A172 (cell line): ENCODE measurements around the gene NFIL3. TPM values are rescaled to one million over a fixed set of nuclear protein-coding genes. Genes with fewer than 3 reads are reported as not detected.

Experiments
- DNase-seq: peaks from one replicate; pipeline ENCODE4 v3.0.0-alpha.2; 2015; ENCODE audit warnings: low spot score
- total RNA-seq: library from RNA; depleted of rRNA; stranded (reverse); fragments of >200 nt; shearing (Covaris generic); gene quantifications from 2 replicates; pipeline ENCODE4 v1.2.3, GENCODE V29; 2014

The NFIL3 gene
- total RNA-seq, 1 experiment from 2014 or later: 4.6 TPM

- DNase-seq: peak; percentile 63
Observed at GRCh38 chr9:91422758-91423711, 597 bp downstream of the NFIL3 start.

DNA sequence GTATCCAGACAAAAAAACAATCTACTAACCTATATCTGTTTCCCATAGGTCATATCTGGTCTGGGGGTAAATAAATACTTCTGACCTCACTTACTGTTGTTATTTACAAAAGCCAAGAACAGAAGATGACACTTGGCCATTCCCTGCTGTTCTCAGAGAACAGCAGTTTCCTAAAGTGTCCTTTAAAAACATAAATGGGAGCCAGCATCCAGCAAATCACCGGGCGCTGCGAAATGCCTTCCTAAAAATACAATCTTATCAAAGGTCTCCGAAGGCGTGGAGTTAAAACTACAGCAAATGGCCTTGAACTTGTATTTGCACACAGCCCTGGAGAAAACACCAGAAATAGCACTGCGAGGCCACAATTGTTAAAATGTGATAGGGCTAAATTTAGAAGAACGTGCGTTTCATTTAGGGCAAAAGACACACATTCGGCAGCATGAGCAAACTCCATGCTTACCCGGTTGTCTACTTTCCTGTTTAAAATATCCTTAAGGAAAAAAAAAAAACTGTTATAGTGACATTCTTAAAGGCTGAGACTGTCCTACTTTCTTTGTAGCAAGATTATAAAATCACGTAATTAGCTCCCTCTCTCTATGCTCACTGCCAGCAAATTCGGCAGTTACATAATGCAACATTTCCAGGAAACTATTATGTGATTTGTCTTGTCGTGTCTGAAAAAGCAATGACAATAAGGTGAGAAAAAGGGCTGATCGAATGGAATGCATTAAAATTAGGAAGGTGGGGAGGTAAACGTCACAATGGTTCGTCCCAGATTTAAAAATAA is 1.5 kb downstream of the NFIL3 start:
- DNase-seq: peak; percentile 12

GRCh38 chr9:91421128-91421765 is 2.4 kb downstream of the NFIL3 start:
- no peak for DNase-seq

DNA sequence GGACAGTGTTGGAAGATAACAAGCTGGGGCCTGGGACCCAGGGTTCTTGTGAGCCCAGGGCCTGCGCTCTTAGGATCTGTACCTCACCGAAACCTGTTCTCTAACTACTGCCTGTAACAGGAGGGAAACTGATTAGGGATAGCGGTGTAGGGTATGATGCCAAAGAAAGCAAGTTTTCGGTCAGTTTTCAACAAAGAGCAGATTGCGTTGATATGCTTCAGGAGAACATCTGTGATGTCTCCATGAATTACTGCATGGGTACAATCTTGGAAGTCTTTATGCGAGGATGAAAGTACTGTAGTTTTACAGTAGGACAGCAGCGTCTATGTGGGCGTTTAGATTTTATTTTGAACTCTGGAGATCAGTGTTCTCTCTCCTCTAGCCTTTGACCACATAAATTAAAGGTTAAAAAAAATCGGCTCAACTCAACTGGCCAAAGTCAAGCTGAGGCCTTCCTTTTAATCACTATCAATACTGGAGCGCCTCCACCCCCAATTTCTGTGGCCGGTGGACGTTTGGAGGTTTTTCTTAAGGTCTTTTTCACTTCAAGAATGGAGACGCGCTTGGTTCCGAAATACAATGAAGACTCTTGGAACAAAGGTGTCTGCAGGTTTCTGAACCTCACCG is 3.0 kb downstream of the NFIL3 start:
- DNase-seq: no peak

DNA sequence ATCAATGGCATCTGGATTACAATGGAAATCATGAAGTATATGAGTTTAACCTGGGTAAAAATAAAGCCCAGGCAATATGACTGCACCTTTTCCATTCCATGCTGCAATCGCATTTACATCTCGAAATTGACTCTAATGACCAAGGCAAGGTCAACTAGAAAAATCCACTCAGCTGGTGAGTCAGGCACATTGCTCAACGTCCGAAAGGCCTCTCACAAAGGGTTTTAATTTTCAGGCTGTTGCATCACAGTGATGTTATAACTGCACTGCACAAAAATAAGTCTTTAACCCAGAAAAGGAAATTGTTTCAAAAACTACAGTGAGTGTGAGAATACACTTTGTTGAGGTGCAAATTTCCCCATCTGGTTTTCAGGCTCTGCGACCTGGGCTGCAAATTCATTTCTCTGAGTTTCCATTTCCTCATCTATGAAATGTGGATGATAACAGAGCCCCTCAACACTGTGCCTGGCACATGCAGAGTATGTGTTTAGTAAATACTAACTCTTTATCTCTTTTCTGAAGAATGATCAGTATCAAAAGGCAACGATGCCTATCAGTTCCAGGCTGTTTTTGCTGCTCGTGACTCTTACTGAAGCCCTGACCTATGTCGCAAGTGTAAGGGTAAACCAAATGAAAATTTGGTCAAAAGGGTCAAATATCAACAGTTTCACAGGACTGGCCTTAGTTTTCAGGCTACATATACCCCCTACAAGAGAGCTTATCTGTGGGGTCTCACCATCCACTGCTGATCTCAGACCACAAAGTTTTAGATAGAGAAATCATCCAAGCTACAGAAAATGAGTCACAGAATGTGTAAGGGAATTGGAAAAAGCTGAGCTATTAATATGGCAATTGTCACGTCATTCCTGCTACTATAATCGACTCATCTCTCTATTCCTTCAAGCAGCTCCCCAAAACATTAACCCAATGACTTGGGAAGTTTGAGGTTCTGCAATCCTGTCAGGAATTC is 4.1 kb downstream of the NFIL3 start:
- peak; percentile 87 for DNase-seq

- DNase-seq: no peak
Observed at GRCh38 chr9:91418215-91418610, 5.4 kb downstream of the NFIL3 start.

- DNase-seq: no peak
Observed at GRCh38 chr9:91417602-91418214, 5.9 kb downstream of the NFIL3 start.

GRCh38 chr9:91416096-91416712 is 7.4 kb downstream of the NFIL3 start:
- no peak for DNase-seq

GRCh38 chr9:91415290-91415689 is 8.3 kb downstream of the NFIL3 start:
- no peak for DNase-seq

- DNase-seq: no peak
Observed at GRCh38 chr9:91412941-91413340, 10.7 kb downstream of the NFIL3 start.

DNA sequence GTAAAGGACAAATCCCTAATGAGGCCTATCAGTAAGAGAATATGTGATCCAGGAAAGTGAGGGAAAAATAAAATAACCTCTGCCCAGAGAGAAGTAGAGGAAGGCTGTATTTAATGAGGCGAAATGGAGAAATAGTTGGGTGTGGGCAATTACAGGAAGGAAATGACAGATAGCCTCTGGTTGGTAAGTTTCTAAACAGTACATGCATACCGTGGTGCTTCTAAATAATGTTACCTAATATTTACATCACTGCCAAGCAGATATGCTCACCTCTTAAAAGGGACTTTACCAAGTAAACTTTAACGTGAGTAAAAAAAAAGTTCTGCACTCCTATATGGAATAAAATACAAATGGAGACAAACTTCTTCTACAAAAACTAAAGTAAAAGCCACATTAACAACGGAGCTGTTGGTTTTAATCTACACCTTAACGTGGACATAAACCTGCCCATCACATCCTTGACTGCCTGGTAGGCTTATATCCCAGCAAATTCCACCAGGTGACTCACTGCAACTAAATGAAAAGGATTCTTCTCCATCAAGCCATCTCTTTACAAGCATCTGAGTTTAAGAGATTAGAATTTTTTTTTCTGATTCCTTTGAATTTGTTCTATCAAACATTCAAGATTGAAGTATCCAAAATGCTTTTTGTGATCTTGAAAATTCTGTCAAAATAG is 12.4 kb downstream of the NFIL3 start:
- DNase-seq: peak; percentile 38

- DNase-seq: no peak
Observed at GRCh38 chr9:91410161-91410560, 13.5 kb downstream of the NFIL3 start.

DNA sequence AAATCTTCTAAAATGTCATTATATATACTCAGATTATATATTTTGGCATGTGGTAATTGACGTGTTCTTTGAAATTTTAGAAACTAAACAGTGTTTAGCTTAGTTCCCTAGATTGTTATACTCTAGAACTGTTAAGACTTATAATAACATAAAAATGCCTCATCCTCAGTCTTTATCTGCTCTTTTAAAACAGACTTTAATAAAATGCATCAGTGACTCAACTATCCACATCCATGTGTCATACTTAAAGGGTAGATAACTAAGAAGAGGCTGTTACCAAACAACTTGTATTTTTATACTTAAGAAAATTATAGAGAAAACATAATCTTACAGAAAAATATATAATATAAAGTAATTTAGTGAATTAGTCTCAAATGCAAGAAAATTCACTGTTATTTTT is 15.2 kb downstream of the NFIL3 start:
- no peak for DNase-seq

- peak; percentile 36 for DNase-seq
Observed at GRCh38 chr9:91407580-91408318, 15.9 kb downstream of the NFIL3 start.

DNA sequence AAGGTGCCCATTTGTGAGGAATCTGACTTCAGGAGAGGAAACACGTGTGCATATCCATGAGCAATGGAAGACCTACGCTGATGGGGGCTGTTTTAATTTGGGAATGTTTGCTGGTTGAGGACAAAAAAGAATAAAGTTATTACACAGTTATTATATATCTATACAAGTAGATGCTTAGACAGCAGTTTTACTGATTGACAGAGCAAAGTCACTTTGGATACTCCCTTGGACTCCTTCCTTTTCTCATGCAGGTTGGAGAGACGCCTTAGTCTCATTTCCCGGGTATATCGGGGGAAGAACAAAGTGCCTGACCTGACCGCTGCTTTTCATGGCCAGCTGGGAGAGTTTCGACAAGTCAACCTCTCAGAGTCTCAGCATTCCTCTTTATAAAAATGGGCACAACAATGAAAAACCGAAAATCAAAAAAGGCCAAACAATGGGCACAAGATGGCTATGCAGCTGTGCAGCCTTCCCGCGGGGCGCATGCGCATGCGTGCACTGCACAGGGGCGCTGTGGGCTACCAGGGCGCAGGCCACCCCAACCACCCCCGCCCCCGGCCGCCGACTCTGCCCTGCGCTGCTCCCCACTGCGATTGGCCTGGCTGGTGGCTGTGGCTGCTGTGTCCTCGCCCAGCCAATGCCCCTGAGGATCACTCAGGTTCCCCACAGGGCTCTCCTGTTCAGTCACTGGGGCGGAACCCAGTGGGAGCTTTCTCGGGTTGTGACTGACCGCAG is 18.1 kb downstream of the NFIL3 start:
- no peak for DNase-seq

DNA sequence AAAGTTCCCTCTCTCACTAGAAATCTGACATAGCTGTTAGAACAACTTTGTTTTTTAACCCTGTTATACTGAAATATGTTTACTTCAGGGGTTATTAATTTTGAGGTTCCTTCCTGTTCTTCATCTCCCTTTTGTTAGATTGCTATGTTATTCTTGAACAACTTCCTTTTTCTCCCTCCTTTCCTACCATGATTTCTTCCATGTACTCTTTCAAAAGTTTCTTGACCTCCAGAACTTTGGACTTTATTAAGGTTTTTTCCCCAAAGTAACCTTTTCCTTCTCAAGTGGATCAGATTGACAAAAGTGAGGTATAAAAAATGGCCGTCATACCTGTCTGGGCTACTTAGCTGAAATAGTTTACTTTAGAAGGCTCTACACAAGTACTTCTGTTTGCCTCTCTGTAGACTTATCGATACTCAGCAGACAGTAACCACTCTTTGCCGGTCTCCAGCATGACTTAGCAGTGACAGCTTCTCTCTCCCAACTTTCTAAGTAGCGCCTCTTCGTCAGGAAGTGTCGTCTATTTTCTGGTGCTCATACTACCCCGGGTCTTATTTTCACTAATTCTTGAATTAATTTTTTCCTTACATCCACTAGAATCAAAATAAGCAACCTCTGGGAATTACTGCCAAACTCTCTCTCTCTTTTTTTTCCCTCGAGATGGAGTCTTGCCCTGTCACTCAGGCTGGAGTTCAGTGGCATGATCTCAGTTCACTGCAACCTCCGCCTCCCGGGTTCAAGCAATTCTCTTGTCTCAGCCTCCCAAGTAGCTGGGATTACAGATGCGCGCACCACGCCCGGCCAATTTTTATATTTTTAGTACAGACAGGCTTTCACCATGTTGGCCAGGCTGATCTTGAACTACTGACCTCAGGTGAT is 19.7 kb downstream of the NFIL3 start:
- no peak for DNase-seq

DNA sequence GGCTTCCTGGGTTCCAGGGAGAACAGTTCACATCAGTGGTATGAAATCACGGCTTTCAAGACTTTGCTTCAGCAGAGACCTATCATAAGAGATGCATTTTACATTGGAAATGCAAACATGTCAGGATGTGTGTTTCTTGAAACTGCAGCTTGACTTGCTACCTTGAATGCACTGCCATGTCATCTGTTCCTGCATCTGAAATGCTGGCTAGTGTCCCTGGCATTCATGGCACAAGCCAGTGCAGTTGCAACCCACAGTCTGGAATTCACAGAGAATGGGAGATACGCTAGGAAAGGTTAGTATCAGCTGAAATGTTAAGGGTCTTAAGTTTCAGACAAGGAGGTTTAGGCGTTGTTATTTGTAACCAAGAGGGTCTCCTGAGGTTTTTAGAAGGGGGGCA is 24.7 kb downstream of the NFIL3 start:
- no peak for DNase-seq
